ENCODE results near the gene MMP26. TPM values are rescaled to one million over a fixed set of nuclear protein-coding genes. Genes with fewer than 3 reads are reported as not detected.

MMP26 gene
- total RNA-seq, 1 experiment from 2014 or later = not detected

DNA sequence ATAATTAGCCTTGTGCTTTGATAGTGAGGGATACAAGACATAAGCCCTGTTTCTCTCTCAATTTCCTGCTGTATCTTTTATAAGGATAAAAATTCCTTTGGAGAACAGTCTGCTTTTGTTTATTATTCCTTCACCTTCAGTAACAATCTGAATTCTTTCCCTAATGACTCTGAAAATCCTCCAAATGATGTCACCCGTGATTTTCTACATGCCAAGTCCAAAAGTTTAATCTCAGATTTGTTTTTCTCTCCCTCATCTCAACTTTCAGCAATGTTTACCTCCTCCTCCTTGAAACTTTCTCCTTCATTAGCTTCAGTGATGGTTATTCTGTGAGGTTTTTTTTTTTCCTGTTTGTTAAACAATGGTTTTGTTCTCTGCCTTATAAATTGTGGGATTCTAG lies 9.1 kb upstream of the MMP26 start:
- DNase-seq (ENCODE audit: low spot score) = no peak
- ChIA-PET CTCF (no interaction called here), POLR2A (ENCODE audit: low non-redundant PET) (no interaction called here)
- BruUV-seq (replicated peaks) = no TSS peak
- no peaks in the 10 kb centered on the region for H3K9me3 ChIP-seq (ENCODE audit: low read depth, low read length, poor library complexity, severe bottlenecking)
- no peaks in the 10 kb centered on the region for H3K36me3 ChIP-seq (ENCODE audit: insufficient read depth, low read length, poor library complexity, severe bottlenecking)
- no peaks in the 10 kb centered on the region for H3K27me3 ChIP-seq (replicated peaks; ENCODE audit: insufficient read depth, low read depth, low read length, poor library complexity)
- H3K4me1 ChIP-seq (ENCODE audit: insufficient read depth, low read length, poor library complexity, severe bottlenecking) = no peaks in the 10 kb centered on the region
- intact Hi-C loops (cut with micrococcal nuclease; ENCODE audit: unreplicated experiment) = no loop called here
- H3K4me3 ChIP-seq (ENCODE audit: low read depth, low read length, poor library complexity, severe bottlenecking) = no peak overlapping the region
- TF ChIP-seq CTCF (conservative IDR thresholded peaks at IDR 0.05; ENCODE audit: low read depth, low read length) = no peak
- TF ChIP-seq EZH2 (IDR thresholded peaks at IDR 0.05; ENCODE audit: borderline replicate concordance, low read depth, low read length, poor library complexity, severe bottlenecking) = no peak
- no peak overlapping the region for H3K27ac ChIP-seq (ENCODE audit: low read depth, low read length, poor library complexity, severe bottlenecking)

GRCh38 chr11:4697585-4697984 lies 7.0 kb upstream of the MMP26 start, which contains the start of gene OR51E2:
OR51E2 (minus strand) TSS chr11:4697853; CDS start chr11:4682711, 15,142 bp downstream.
- CTCF ChIA-PET = no interaction called here
- TF ChIP-seq EZH2 (IDR thresholded peaks at IDR 0.05; ENCODE audit: borderline replicate concordance, low read depth, low read length, poor library complexity, severe bottlenecking) (no peak), CTCF (conservative IDR thresholded peaks at IDR 0.05; ENCODE audit: low read depth, low read length) (0 out of 2 replicates have a peak, but pooled peaks have one; percentile 10)

GRCh38 chr11:4699697-4700435 lies 4.7 kb upstream of the MMP26 start:
- no TSS peak for BruUV-seq (replicated peaks)
- peaks cover 14% of the 10 kb centered on the region for H3K4me1 ChIP-seq (ENCODE audit: insufficient read depth, low read length, poor library complexity, severe bottlenecking)
- POLR2A ChIA-PET (ENCODE audit: low non-redundant PET) = no interaction called here
- no peaks in the 10 kb centered on the region for H3K9me3 ChIP-seq (ENCODE audit: low read depth, low read length, poor library complexity, severe bottlenecking)
- CTCF ChIA-PET = no interaction called here
- TF ChIP-seq CTCF (conservative IDR thresholded peaks at IDR 0.05; ENCODE audit: low read depth, low read length) (no peak), EZH2 (IDR thresholded peaks at IDR 0.05; ENCODE audit: borderline replicate concordance, low read depth, low read length, poor library complexity, severe bottlenecking) (no peak)
- H3K36me3 ChIP-seq (ENCODE audit: insufficient read depth, low read length, poor library complexity, severe bottlenecking) = no peaks in the 10 kb centered on the region
- H3K4me3 ChIP-seq (ENCODE audit: low read depth, low read length, poor library complexity, severe bottlenecking) = no peak overlapping the region
- intact Hi-C loops (cut with micrococcal nuclease; ENCODE audit: unreplicated experiment) = loop anchor here (2.0 kb wide), 1 partner anchor 19 kb away; no protein-coding TSS in a partner anchor
- no peaks in the 10 kb centered on the region for H3K27me3 ChIP-seq (replicated peaks; ENCODE audit: insufficient read depth, low read depth, low read length, poor library complexity)
- no peak for DNase-seq (ENCODE audit: low spot score)
- H3K27ac ChIP-seq (ENCODE audit: low read depth, low read length, poor library complexity, severe bottlenecking) = no peak overlapping the region

More at GRCh38 chr11:4697585-4697984, 7.0 kb upstream of the MMP26 start, which contains the start of gene OR51E2:
- Histone ChIP-seq H3K36me3 (ENCODE audit: insufficient read depth, low read length, poor library complexity, severe bottlenecking) (no peaks in the 10 kb centered on the region), H3K27ac (ENCODE audit: low read depth, low read length, poor library complexity, severe bottlenecking) (no peak within 1 kb of the TSS), H3K4me3 (ENCODE audit: low read depth, low read length, poor library complexity, severe bottlenecking) (no peak within 1 kb of the TSS), H3K27me3 (replicated peaks; ENCODE audit: insufficient read depth, low read depth, low read length, poor library complexity) (no peaks in the 10 kb centered on the region), H3K9me3 (ENCODE audit: low read depth, low read length, poor library complexity, severe bottlenecking) (no peaks in the 10 kb centered on the region), H3K4me1 (ENCODE audit: insufficient read depth, low read length, poor library complexity, severe bottlenecking) (no peaks in the 10 kb centered on the region)
- no TSS peak for BruUV-seq (replicated peaks)
- POLR2A ChIA-PET (ENCODE audit: low non-redundant PET) = no interaction called here
- intact Hi-C loops (cut with micrococcal nuclease; ENCODE audit: unreplicated experiment) = no loop called here
- DNase-seq (ENCODE audit: low spot score) = peak; percentile 20
